Stomach smooth muscle (tissue), 2 donors: ENCODE results near the gene SYNPO2.
"Not testable (repeated sequence)": the region's sequence is repeated elsewhere in the genome, so short reads cannot be mapped to it uniquely, and the experiment has no call there.

ENCODE experiments used
- H3K27ac ChIP-seq: one replicate; pipeline ENCODE4 v1.7.0; 2013; ENCODE audit warnings: mild to moderate bottlenecking, low read length, inconsistent platforms
- H3K27me3 ChIP-seq, 2 donors: one replicate each; pipeline ENCODE4 v1.7.0; 2013; ENCODE audit warnings: low read length in 2 of 2; ENCODE audit not compliant: insufficient read depth in 2 of 2, control insufficient read depth in 1 of 2
- H3K36me3 ChIP-seq, 2 donors: one replicate each; pipeline ENCODE4 v1.7.0; 2013; ENCODE audit warnings: low read length in 2 of 2; ENCODE audit not compliant: control insufficient read depth in 2 of 2, insufficient read depth in 2 of 2
- H3K4me1 ChIP-seq: one replicate; pipeline ENCODE4 v1.7.0; 2013; ENCODE audit warnings: low read length; ENCODE audit not compliant: control insufficient read depth, insufficient read depth
- H3K4me3 ChIP-seq, 2 donors: one replicate each; pipeline ENCODE4 v1.7.0; 2013; ENCODE audit warnings: low read length in 2 of 2
- H3K9ac ChIP-seq, 2 donors: one replicate each; pipeline ENCODE4 v1.7.0; 2013; ENCODE audit warnings: low read length in 2 of 2, mild to moderate bottlenecking in 1 of 2
- H3K9me3 ChIP-seq, 2 donors: one replicate each; pipeline ENCODE4 v1.7.0; 2013; ENCODE audit warnings: low read length in 2 of 2; ENCODE audit not compliant: control insufficient read depth in 2 of 2
- donor health status: healthy.
- donor health status: Pancreatic carcinoma.

Gene SYNPO2

DNA sequence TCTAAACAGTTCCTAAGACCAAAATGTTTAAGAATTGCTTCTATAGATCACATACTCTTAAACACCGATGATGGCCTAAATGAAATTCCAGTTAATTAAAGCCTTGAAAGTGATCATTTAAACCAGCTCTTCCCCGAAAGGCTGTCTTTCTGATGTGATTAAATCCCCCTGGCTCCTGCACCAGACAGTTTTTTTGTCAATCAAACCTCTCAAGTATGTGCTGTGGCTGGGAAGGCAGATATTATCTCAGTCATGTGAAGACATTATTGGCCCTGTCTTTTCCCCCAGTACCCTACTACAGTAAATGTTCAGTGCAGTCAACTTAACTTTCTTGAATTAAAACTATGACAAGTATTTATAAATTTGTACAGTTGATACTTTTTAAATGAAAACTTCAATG is 126.0 kb downstream of the SYNPO2 start:
- Histone ChIP-seq H3K36me3 (no peaks in the 10 kb centered on the region), H3K9ac (peak overlapping the region in 1 of 2 donors; percentile 40), H3K4me1 (peaks cover 16% of the 10 kb centered on the region), H3K9me3 (no peaks in the 10 kb centered on the region), H3K4me3 (no peak overlapping the region), H3K27ac (peak overlapping the region; percentile 32), H3K27me3 (no peaks in the 10 kb centered on the region)

DNA sequence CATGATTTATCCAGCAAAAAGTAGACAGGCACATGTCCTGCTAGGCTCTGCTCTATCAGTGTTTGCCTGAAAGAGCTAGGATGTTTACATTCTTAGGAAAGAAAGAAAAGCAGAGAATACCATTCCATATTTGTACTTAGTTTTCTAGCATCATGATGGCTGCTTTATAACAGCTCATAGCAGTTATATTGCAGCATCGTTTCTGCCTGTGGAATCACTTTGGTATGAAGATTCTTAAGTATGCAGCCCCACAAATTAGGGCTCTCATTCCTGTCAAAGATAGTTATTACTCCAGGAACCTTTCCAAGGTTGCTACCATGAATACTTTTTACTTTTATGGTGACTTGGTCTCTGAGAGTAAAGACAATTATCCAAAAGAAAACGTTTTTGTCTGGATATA is 128.0 kb downstream of the SYNPO2 start:
- Histone ChIP-seq H3K9me3 (no peaks in the 10 kb centered on the region), H3K27me3 (no peaks in the 10 kb centered on the region), H3K36me3 (no peaks in the 10 kb centered on the region), H3K9ac (peak overlapping the region in 1 of 2 donors; percentile 66), H3K27ac (peak overlapping the region; percentile 85), H3K4me3 (no peak overlapping the region), H3K4me1 (peaks cover 4% of the 10 kb centered on the region)

DNA sequence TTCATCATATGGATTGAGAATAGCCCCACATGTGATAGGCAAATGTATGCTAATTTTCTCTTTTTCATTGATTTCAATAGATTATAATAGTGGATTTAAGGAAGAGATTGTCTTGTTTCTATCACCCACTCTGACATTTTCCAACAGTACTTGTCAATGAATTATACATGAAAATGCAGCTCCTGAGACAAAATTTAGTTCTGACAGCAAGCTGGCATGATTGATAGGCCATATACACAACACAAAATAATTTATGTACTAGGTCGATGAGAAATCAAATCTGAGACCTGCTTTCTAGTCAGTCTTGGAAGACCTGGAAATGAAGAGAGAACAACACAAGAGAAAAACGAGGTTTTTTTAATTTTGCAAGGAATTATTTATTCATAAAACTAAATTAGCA is 129.0 kb downstream of the SYNPO2 start:
- Histone ChIP-seq H3K27ac (peak overlapping the region; percentile 85), H3K27me3 (no peaks in the 10 kb centered on the region)

GRCh38 chr4:119020158-119020557 is 131.5 kb downstream of the SYNPO2 start:
- Histone ChIP-seq H3K27me3 (no peaks in the 10 kb centered on the region), H3K4me3 (peak overlapping the region in 1 of 2 donors; percentile 9), H3K36me3 (peaks cover 0 to 8% of the 10 kb centered on the region in 2 donors), H3K9ac (peak overlapping the region in 1 of 2 donors; percentile 62), H3K4me1 (peaks cover 18% of the 10 kb centered on the region), H3K27ac (peak overlapping the region; percentile 42), H3K9me3 (no peaks in the 10 kb centered on the region)

More for the DNA sequence above, 129.0 kb downstream of the SYNPO2 start:
- Histone ChIP-seq H3K4me3 (no peak overlapping the region), H3K9ac (peak overlapping the region in 1 of 2 donors; percentile 66), H3K4me1 (peaks cover 4% of the 10 kb centered on the region), H3K36me3 (no peaks in the 10 kb centered on the region), H3K9me3 (no peaks in the 10 kb centered on the region)

DNA sequence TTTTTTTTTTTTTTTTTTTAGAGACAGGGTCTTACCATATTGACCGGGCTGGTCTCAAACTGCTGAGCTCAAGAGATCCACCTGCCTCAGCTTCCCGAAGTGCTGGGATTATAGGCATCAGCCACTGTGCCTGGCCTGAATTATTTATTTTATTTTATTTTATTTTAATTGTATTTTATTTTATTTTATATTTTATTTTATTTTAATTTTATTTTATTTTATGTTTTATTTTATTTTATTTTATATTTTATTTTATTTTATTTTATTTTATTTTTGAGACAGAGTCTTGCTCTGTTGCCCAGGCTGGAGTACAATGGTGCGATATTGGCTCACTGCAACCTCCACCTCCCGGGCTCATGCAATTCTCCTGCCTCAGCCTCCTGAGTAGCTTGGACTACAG is 133.9 kb downstream of the SYNPO2 start:
- H3K36me3 ChIP-seq, H3K4me3 ChIP-seq, H3K9ac ChIP-seq, H3K27me3 ChIP-seq, H3K9me3 ChIP-seq: not testable (repeated sequence)
- Histone ChIP-seq H3K4me1 (peaks cover 27% of the 10 kb centered on the region), H3K27ac (peak overlapping the region; percentile 37)

- peak overlapping the region in 1 of 2 donors; percentile 50 for H3K9ac ChIP-seq
- H3K36me3 ChIP-seq: peaks cover 0 to 8% of the 10 kb centered on the region in 2 donors
- no peaks in the 10 kb centered on the region for H3K27me3 ChIP-seq
- peak overlapping the region; percentile 19 for H3K27ac ChIP-seq
- no peaks in the 10 kb centered on the region for H3K9me3 ChIP-seq
- H3K4me1 ChIP-seq: peaks cover 27% of the 10 kb centered on the region
- no peak overlapping the region for H3K4me3 ChIP-seq
Measured at GRCh38 chr4:119024102-119024501, 135.4 kb downstream of the SYNPO2 start.

GRCh38 chr4:119025420-119025819 is 136.8 kb downstream of the SYNPO2 start:
- Histone ChIP-seq H3K9me3 (no peaks in the 10 kb centered on the region), H3K4me1 (peaks cover 23% of the 10 kb centered on the region), H3K27ac (peak overlapping the region; percentile 97), H3K36me3 (peaks cover 8 to 15% of the 10 kb centered on the region in 2 donors), H3K4me3 (peak overlapping the region; percentile 84 to 92), H3K9ac (peak overlapping the region; percentile 86 to 99), H3K27me3 (no peaks in the 10 kb centered on the region)

- peak overlapping the region; percentile 86 to 99 for H3K9ac ChIP-seq
- H3K27ac ChIP-seq: peak overlapping the region; percentile 97
- H3K27me3 ChIP-seq: no peaks in the 10 kb centered on the region
- H3K4me3 ChIP-seq: peak overlapping the region; percentile 84 to 92
- H3K9me3 ChIP-seq: no peaks in the 10 kb centered on the region
- peaks cover 24% of the 10 kb centered on the region for H3K4me1 ChIP-seq
- peaks cover 15 to 22% of the 10 kb centered on the region in 2 donors for H3K36me3 ChIP-seq
Measured at GRCh38 chr4:119025916-119026661, 137.4 kb downstream of the SYNPO2 start.

DNA sequence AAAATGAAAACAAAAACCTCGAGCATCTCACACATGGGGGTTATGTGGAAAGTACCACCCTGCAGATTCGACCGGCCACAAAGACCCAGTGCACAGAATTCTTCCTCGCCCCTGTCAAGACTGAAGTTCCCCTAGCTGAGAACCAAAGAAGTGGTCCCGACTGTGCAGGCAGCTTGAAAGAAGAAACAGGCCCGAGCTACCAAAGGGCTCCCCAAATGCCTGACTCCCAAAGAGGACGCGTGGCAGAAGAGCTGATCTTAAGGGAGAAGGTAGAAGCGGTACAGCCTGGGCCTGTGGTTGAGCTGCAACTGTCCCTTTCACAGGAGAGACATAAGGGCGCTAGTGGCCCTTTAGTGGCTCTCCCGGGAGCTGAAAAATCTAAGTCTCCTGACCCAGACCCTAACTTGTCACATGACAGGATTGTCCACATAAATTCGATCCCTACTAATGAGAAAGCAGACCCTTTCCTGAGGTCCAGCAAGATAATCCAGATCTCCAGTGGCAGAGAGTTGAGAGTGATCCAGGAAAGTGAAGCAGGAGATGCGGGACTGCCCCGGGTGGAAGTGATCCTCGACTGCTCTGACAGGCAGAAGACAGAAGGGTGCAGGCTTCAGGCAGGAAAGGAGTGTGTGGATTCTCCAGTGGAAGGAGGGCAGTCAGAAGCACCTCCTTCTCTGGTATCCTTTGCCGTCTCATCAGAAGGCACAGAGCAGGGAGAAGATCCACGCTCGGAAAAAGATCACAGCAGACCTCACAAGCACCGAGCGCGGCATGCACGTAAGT is 138.2 kb downstream of the SYNPO2 start:
- Histone ChIP-seq H3K36me3 (peaks cover 22 to 30% of the 10 kb centered on the region in 2 donors), H3K9ac (peak overlapping the region; percentile 86 to 99), H3K4me1 (peaks cover 27% of the 10 kb centered on the region), H3K27ac (peak overlapping the region; percentile 97), H3K9me3 (no peaks in the 10 kb centered on the region), H3K27me3 (no peaks in the 10 kb centered on the region), H3K4me3 (peak overlapping the region; percentile 84 to 92)

DNA sequence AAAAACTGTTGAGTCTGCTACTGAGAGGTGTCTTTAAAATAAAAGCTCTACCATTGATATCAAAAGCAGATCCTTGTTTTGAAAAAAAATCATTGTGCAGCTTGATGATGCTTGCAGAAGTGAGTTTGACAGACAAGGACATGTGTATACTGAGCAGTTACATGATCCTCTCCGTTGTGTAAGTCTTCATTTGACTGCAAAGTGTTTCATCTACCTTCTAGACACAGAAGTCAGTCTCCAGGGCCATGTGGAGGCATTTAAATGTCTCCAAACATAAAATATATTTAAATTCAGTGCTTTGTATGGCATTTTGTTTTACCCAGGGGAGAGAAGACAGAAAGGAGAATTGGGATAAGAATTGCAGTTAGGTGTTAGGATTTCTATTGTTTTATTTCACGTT is 139.2 kb downstream of the SYNPO2 start:
- H3K27me3 ChIP-seq: no peaks in the 10 kb centered on the region
- H3K27ac ChIP-seq: peak overlapping the region; percentile 97
- no peaks in the 10 kb centered on the region for H3K9me3 ChIP-seq
- H3K9ac ChIP-seq: peak overlapping the region; percentile 86 to 99
- H3K4me1 ChIP-seq: peaks cover 33% of the 10 kb centered on the region
- H3K4me3 ChIP-seq: peak overlapping the region; percentile 84 to 92
- peaks cover 24 to 37% of the 10 kb centered on the region in 2 donors for H3K36me3 ChIP-seq
